ENCODE results near the gene LENG9.

DNA sequence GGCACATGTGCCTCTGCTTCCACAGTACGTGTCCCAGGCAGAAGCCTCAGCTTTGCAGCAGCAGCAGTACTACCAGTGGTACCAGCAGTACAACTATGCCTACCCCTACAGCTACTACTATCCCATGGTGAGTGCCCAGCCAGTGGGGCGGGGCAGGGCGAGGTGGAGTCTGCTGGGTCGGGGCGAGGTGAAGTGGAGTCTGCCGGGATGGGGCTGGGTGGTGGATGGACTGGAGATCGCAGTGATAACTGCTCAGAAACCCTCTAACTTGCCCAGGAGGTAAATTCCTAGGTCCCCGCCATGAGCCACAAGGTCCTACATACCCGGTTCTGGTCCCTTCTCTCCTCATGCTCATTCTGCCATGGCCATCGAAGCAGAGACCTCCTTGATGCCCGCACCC, 11.0 kb downstream of the LENG9 start:
- TF ChIP-seq, protein P1, sequence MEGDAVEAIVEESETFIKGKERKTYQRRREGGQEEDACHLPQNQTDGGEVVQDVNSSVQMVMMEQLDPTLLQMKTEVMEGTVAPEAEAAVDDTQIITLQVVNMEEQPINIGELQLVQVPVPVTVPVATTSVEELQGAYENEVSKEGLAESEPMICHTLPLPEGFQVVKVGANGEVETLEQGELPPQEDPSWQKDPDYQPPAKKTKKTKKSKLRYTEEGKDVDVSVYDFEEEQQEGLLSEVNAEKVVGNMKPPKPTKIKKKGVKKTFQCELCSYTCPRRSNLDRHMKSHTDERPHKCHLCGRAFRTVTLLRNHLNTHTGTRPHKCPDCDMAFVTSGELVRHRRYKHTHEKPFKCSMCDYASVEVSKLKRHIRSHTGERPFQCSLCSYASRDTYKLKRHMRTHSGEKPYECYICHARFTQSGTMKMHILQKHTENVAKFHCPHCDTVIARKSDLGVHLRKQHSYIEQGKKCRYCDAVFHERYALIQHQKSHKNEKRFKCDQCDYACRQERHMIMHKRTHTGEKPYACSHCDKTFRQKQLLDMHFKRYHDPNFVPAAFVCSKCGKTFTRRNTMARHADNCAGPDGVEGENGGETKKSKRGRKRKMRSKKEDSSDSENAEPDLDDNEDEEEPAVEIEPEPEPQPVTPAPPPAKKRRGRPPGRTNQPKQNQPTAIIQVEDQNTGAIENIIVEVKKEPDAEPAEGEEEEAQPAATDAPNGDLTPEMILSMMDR (IDR thresholded peaks at IDR 0.05), result no peak
- TF ChIP-seq POLR2A (IDR thresholded peaks at IDR 0.05) (no peak), POLR2AphosphoS5 (IDR thresholded peaks at IDR 0.05) (no peak), EP300 (IDR thresholded peaks at IDR 0.05; ENCODE audit: low read depth) (no peak)
